ENCODE results near the gene ADCY5.

Gene ADCY5

GRCh38 chr3:123323781-123324180, 125.1 kb downstream of the ADCY5 start:
- Histone ChIP-seq H3K36me3 (ENCODE audit: control insufficient read depth, insufficient read depth, low read length) (peaks cover 5% of the 10 kb centered on the region), H3K4me1 (ENCODE audit: control insufficient read depth, insufficient read depth, low read length) (no peaks in the 10 kb centered on the region)

DNA sequence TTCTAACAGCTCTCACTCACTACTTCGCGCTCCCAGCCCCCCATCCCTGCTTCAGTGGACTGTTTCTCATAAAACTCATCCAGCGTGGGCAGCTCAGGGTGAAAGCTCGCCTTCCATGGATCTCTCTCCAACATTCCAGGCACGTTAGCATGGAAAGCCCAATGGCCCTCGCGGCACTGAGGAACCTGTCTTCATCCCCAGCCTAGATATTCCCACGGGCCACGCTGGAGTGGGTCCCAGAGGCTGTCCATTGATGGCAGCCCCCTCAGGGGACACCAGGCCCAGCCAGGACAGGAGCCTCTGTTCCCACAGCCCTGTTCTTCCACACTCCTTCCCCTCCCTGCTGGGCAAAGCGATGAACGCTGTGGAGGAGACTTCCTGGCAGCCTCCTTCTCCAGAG, 126.0 kb downstream of the ADCY5 start:
- Histone ChIP-seq H3K27me3 (ENCODE audit: control insufficient read depth, insufficient read depth, low read length) (no peaks in the 10 kb centered on the region), H3K27ac (ENCODE audit: low read depth, low read length) (no peak overlapping the region)

More at GRCh38 chr3:123323781-123324180, 125.1 kb downstream of the ADCY5 start:
- no peak overlapping the region for H3K4me3 ChIP-seq (ENCODE audit: low read length)
- H3K9ac ChIP-seq (ENCODE audit: low read length), result no peak overlapping the region
- no peak overlapping the region for H3K27ac ChIP-seq (ENCODE audit: low read depth, low read length)
- no peaks in the 10 kb centered on the region for H3K27me3 ChIP-seq (ENCODE audit: control insufficient read depth, insufficient read depth, low read length)

DNA sequence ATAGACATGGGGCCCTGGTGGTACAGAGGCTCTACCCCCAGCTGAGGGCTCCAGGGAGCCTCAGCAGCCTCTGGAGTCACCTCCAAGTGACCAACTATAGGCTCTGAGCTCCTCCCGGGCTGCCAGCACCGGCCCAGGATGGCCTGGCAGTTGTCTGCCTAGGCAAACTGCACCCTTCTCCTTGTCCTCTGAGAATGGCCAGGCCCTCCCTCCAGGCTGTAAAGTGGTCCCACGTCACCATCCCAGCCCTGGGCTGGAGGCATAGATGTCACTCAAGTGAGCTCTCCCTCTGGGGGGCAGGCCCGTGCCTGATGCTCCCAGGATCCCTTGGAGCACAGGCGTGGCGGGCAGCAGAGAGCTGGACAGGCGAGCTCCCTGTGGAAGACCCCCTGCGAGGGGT, 127.1 kb downstream of the ADCY5 start:
- Histone ChIP-seq H3K27ac (ENCODE audit: low read depth, low read length) (no peak overlapping the region), H3K36me3 (ENCODE audit: control insufficient read depth, insufficient read depth, low read length) (peaks cover 12% of the 10 kb centered on the region), H3K9ac (ENCODE audit: low read length) (no peak overlapping the region), H3K4me1 (ENCODE audit: control insufficient read depth, insufficient read depth, low read length) (no peaks in the 10 kb centered on the region), H3K27me3 (ENCODE audit: control insufficient read depth, insufficient read depth, low read length) (no peaks in the 10 kb centered on the region), H3K4me3 (ENCODE audit: low read length) (no peak overlapping the region)

More for the DNA sequence above, 126.0 kb downstream of the ADCY5 start:
- peaks cover 10% of the 10 kb centered on the region for H3K36me3 ChIP-seq (ENCODE audit: control insufficient read depth, insufficient read depth, low read length)
- H3K4me1 ChIP-seq (ENCODE audit: control insufficient read depth, insufficient read depth, low read length), result no peaks in the 10 kb centered on the region
- H3K4me3 ChIP-seq (ENCODE audit: low read length), result no peak overlapping the region
- no peak overlapping the region for H3K9ac ChIP-seq (ENCODE audit: low read length)

GRCh38 chr3:123320221-123320620, 128.7 kb downstream of the ADCY5 start:
- Histone ChIP-seq H3K4me1 (ENCODE audit: control insufficient read depth, insufficient read depth, low read length) (no peaks in the 10 kb centered on the region), H3K27ac (ENCODE audit: low read depth, low read length) (no peak overlapping the region), H3K9ac (ENCODE audit: low read length) (no peak overlapping the region), H3K4me3 (ENCODE audit: low read length) (no peak overlapping the region), H3K36me3 (ENCODE audit: control insufficient read depth, insufficient read depth, low read length) (peaks cover 15% of the 10 kb centered on the region), H3K27me3 (ENCODE audit: control insufficient read depth, insufficient read depth, low read length) (no peaks in the 10 kb centered on the region)

GRCh38 chr3:123319760-123320159, 129.1 kb downstream of the ADCY5 start:
- H3K9ac ChIP-seq (ENCODE audit: low read length), result no peak overlapping the region
- no peak overlapping the region for H3K27ac ChIP-seq (ENCODE audit: low read depth, low read length)
- no peaks in the 10 kb centered on the region for H3K27me3 ChIP-seq (ENCODE audit: control insufficient read depth, insufficient read depth, low read length)
- no peak overlapping the region for H3K4me3 ChIP-seq (ENCODE audit: low read length)
- H3K4me1 ChIP-seq (ENCODE audit: control insufficient read depth, insufficient read depth, low read length), result no peaks in the 10 kb centered on the region
- peaks cover 13% of the 10 kb centered on the region for H3K36me3 ChIP-seq (ENCODE audit: control insufficient read depth, insufficient read depth, low read length)

- no peak overlapping the region for H3K27ac ChIP-seq (ENCODE audit: low read depth, low read length)
Observed at GRCh38 chr3:123318374-123318773, 130.5 kb downstream of the ADCY5 start.

GRCh38 chr3:123317716-123318115, 131.2 kb downstream of the ADCY5 start:
- no peak overlapping the region for H3K4me3 ChIP-seq (ENCODE audit: low read length)
- no peaks in the 10 kb centered on the region for H3K27me3 ChIP-seq (ENCODE audit: control insufficient read depth, insufficient read depth, low read length)
- no peak overlapping the region for H3K27ac ChIP-seq (ENCODE audit: low read depth, low read length)
- H3K4me1 ChIP-seq (ENCODE audit: control insufficient read depth, insufficient read depth, low read length), result no peaks in the 10 kb centered on the region
- peaks cover 13% of the 10 kb centered on the region for H3K36me3 ChIP-seq (ENCODE audit: control insufficient read depth, insufficient read depth, low read length)
- H3K9ac ChIP-seq (ENCODE audit: low read length), result no peak overlapping the region

More at GRCh38 chr3:123318374-123318773, 130.5 kb downstream of the ADCY5 start:
- no peak overlapping the region for H3K9ac ChIP-seq (ENCODE audit: low read length)
- peaks cover 13% of the 10 kb centered on the region for H3K36me3 ChIP-seq (ENCODE audit: control insufficient read depth, insufficient read depth, low read length)
- H3K27me3 ChIP-seq (ENCODE audit: control insufficient read depth, insufficient read depth, low read length), result no peaks in the 10 kb centered on the region
- no peaks in the 10 kb centered on the region for H3K4me1 ChIP-seq (ENCODE audit: control insufficient read depth, insufficient read depth, low read length)
- no peak overlapping the region for H3K4me3 ChIP-seq (ENCODE audit: low read length)

GRCh38 chr3:123315271-123315595, 133.7 kb downstream of the ADCY5 start:
- Histone ChIP-seq H3K4me3 (ENCODE audit: low read length) (no peak overlapping the region), H3K27ac (ENCODE audit: low read depth, low read length) (no peak overlapping the region)

DNA sequence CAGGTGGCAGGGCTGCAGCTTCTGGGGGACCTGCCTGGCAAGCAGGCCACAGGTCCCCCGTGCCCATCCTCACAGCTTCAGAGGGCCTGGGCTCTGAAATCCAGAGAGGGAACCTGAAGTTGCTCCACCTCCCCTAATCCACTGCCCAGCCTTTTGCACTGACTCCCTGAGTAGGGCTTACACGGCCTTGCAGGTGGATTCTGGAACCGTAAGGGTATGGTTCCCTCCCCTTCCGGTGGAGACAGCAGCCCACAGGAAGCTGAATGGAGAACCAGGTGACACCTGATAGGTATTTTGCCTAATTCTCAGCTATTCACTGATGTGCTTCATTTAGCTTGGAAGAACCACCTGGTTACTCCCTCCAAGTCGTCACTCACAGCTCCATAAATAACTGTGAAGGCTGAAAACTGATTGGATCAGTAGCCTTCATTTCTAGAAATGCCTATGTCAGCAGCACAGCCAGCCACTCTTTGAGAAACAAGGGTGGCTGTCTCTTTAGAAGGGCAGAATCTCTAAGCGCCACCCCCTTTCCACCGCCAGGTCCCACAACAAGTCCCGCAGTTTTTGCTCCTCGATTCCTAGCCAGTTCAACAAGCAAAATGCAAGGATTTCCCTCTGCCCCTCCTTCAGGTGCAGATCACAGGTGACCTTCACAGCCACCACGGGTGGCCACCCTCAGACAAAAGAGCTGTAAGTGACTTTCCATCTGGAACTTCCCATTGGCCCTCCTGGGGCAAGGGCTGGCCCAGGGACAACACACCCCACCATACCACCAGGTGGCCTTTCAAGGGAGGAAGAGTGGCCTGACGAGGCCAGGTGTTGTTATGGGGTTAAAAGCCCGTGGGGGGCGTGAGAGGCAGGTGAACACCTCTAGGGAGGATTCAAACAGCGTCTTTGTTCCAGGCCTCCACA, 134.3 kb downstream of the ADCY5 start:
- no peak overlapping the region for H3K27ac ChIP-seq (ENCODE audit: low read depth, low read length)
- peaks cover 15% of the 10 kb centered on the region for H3K36me3 ChIP-seq (ENCODE audit: control insufficient read depth, insufficient read depth, low read length)
- H3K4me3 ChIP-seq (ENCODE audit: low read length), result no peak overlapping the region
- no peak overlapping the region for H3K9ac ChIP-seq (ENCODE audit: low read length)
- H3K4me1 ChIP-seq (ENCODE audit: control insufficient read depth, insufficient read depth, low read length), result no peaks in the 10 kb centered on the region
- H3K27me3 ChIP-seq (ENCODE audit: control insufficient read depth, insufficient read depth, low read length), result no peaks in the 10 kb centered on the region

More at GRCh38 chr3:123315271-123315595, 133.7 kb downstream of the ADCY5 start:
- Histone ChIP-seq H3K27me3 (ENCODE audit: control insufficient read depth, insufficient read depth, low read length) (no peaks in the 10 kb centered on the region), H3K9ac (ENCODE audit: low read length) (no peak overlapping the region), H3K4me1 (ENCODE audit: control insufficient read depth, insufficient read depth, low read length) (no peaks in the 10 kb centered on the region), H3K36me3 (ENCODE audit: control insufficient read depth, insufficient read depth, low read length) (peaks cover 15% of the 10 kb centered on the region)

DNA sequence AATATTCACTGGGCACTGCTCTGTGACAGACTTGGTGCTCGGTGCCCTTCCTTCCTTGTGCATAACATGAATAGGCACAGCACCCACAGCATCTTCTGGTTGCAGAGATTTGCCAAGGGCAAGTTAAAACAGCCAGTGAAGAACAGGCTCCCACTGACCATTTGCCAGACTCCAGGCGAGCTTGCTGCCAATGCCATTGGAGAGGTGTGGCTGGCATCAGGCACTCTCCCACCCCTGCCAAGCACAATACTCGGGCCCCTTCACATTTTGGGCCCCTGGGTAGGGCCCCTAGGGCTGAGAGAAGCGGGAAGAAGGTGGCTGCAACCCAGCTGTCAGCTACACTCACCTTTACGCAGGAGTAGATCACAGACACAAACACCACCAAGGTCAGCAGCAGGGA, 135.0 kb downstream of the ADCY5 start:
- Histone ChIP-seq H3K4me3 (ENCODE audit: low read length) (no peak overlapping the region), H3K36me3 (ENCODE audit: control insufficient read depth, insufficient read depth, low read length) (peaks cover 15% of the 10 kb centered on the region), H3K4me1 (ENCODE audit: control insufficient read depth, insufficient read depth, low read length) (no peaks in the 10 kb centered on the region), H3K9ac (ENCODE audit: low read length) (no peak overlapping the region), H3K27ac (ENCODE audit: low read depth, low read length) (no peak overlapping the region), H3K27me3 (ENCODE audit: control insufficient read depth, insufficient read depth, low read length) (no peaks in the 10 kb centered on the region)

- H3K4me1 ChIP-seq (ENCODE audit: control insufficient read depth, insufficient read depth, low read length), result no peaks in the 10 kb centered on the region
- no peak overlapping the region for H3K27ac ChIP-seq (ENCODE audit: low read depth, low read length)
- no peak overlapping the region for H3K9ac ChIP-seq (ENCODE audit: low read length)
- H3K4me3 ChIP-seq (ENCODE audit: low read length), result no peak overlapping the region
- peaks cover 7% of the 10 kb centered on the region for H3K36me3 ChIP-seq (ENCODE audit: control insufficient read depth, insufficient read depth, low read length)
- no peaks in the 10 kb centered on the region for H3K27me3 ChIP-seq (ENCODE audit: control insufficient read depth, insufficient read depth, low read length)
Observed at GRCh38 chr3:123312331-123313265, 136.3 kb downstream of the ADCY5 start.

DNA sequence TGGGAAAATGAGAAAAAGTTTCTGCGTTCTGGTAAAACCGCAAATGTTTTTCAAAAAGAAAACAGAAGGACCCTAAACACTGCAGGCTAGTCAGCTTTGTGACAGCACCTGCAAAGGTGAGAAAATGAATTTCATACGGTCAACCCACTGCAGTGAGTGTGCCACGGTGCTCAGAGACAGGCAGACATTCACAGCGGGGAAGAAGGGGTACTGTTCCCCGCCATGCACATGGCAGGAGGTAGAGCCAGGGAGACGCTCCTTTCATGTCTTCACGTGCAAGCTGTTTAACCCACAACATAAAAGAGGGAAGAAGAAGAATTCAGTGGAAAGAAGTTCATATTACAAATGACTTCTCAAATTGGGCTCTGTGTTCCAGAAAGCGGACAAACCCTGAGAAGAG, 137.7 kb downstream of the ADCY5 start:
- H3K27ac ChIP-seq (ENCODE audit: low read depth, low read length), result no peak overlapping the region
- H3K4me3 ChIP-seq (ENCODE audit: low read length), result no peak overlapping the region
- H3K27me3 ChIP-seq (ENCODE audit: control insufficient read depth, insufficient read depth, low read length), result no peaks in the 10 kb centered on the region
- peaks cover 7% of the 10 kb centered on the region for H3K36me3 ChIP-seq (ENCODE audit: control insufficient read depth, insufficient read depth, low read length)
- no peaks in the 10 kb centered on the region for H3K4me1 ChIP-seq (ENCODE audit: control insufficient read depth, insufficient read depth, low read length)
- no peak overlapping the region for H3K9ac ChIP-seq (ENCODE audit: low read length)
